Naive thymus-derived CD4-positive, alpha-beta T cell (primary cell): ENCODE data around the gene SMARCD1. TPM values are rescaled to one million over a fixed set of nuclear protein-coding genes. Genes with fewer than 3 reads are reported as not detected.

Source experiments
- ATAC-seq: fragments of 150-1000 bp; cut with Tn5 transposase; 2 replicates; pipeline ENCODE4 v1.10.0; 2021; ENCODE audit warnings: mild to moderate bottlenecking, moderate library complexity
- CTCF ChIA-PET: fragments of 350-600 bp; sonication (Branson Sonifier 250); formaldehyde crosslinking; loops from one replicate; lab custom pipeline; 2021; ENCODE audit warnings: antibody characterized with exemption; lab: Charles Lee
- POLR2A ChIA-PET: fragments of 350-600 bp; sonication (Branson Sonifier 250); formaldehyde crosslinking; loops from one replicate; lab custom pipeline; 2021; ENCODE audit warnings: antibody characterized with exemption, inconsistent platforms; lab: Charles Lee
- DNase-seq, 9 donors: peaks; one replicate each; pipeline versions ENCODE4 v3.0.0 to v3.0.0-alpha.2; 2020 to 2022; ENCODE audit warnings: mixed read lengths in 1 of 9
- H3K27ac ChIP-seq: one replicate; pipeline ENCODE4 v1.7.0; 2013; ENCODE audit warnings: mild to moderate bottlenecking, low read depth, low read length, moderate library complexity
- H3K27me3 ChIP-seq, 2 donors: one replicate each; pipeline ENCODE4 v1.7.0; 2013; ENCODE audit warnings: low read length in 2 of 2, mild to moderate bottlenecking in 2 of 2, moderate library complexity in 2 of 2; ENCODE audit not compliant: control insufficient read depth in 2 of 2, insufficient read depth in 2 of 2
- H3K36me3 ChIP-seq, 3 experiments: 1 replicate in 2 of 3; 2 replicates in 1 of 3; pipeline ENCODE4 v1.7.0; 2013; ENCODE audit warnings: low read length in 3 of 3, mild to moderate bottlenecking in 3 of 3, moderate library complexity in 1 of 3; ENCODE audit not compliant: insufficient read depth in 3 of 3, control insufficient read depth in 2 of 3
- H3K4me1 ChIP-seq, 2 donors: one replicate each; pipeline ENCODE4 v1.7.0; 2013; ENCODE audit warnings: low read length in 2 of 2, mild to moderate bottlenecking in 2 of 2, moderate library complexity in 1 of 2; ENCODE audit not compliant: control insufficient read depth in 2 of 2, insufficient read depth in 2 of 2
- H3K4me3 ChIP-seq: 2 replicates; pipeline ENCODE4 v1.7.0; 2013; ENCODE audit warnings: mild to moderate bottlenecking, low read length
- H3K9me3 ChIP-seq, 3 experiments: 1 replicate in 2 of 3; 2 replicates in 1 of 3; pipeline ENCODE4 v1.7.0; 2013; ENCODE audit warnings: low read length in 3 of 3; ENCODE audit not compliant: control insufficient read depth in 2 of 3
- H3K27ac Mint-ChIP-seq, 9 donors: one replicate each; pipeline ENCODE4 v1.8.0; 2020 to 2022; ENCODE audit warnings: mixed read lengths in 9 of 9, mild to moderate bottlenecking in 8 of 9, moderate library complexity in 5 of 9, inconsistent platforms in 2 of 9
- H3K27me3 Mint-ChIP-seq, 5 donors: one replicate each; pipeline ENCODE4 v1.8.0; 2021 to 2022; ENCODE audit warnings: mixed read lengths in 5 of 5, mild to moderate bottlenecking in 1 of 5
- H3K36me3 Mint-ChIP-seq, 5 donors: one replicate each; pipeline ENCODE4 v1.8.0; 2020 to 2022; ENCODE audit warnings: mixed read lengths in 5 of 5, mild to moderate bottlenecking in 3 of 5, inconsistent platforms in 1 of 5
- H3K4me1 Mint-ChIP-seq, 7 donors: one replicate each; pipeline ENCODE4 v1.8.0; 2020 to 2022; ENCODE audit warnings: mixed read lengths in 7 of 7, mild to moderate bottlenecking in 3 of 7, inconsistent platforms in 1 of 7
- H3K4me3 Mint-ChIP-seq, 10 donors: one replicate each; pipeline ENCODE4 v1.8.0; 2020 to 2022; ENCODE audit warnings: mild to moderate bottlenecking in 10 of 10, mixed read lengths in 10 of 10, moderate library complexity in 6 of 10, inconsistent platforms in 2 of 10
- H3K9me3 Mint-ChIP-seq, 11 donors: one replicate each; pipeline ENCODE4 v1.8.0; 2020 to 2022; ENCODE audit warnings: mixed read lengths in 11 of 11, mild to moderate bottlenecking in 4 of 11, inconsistent platforms in 1 of 11, moderate library complexity in 1 of 11
- intact Hi-C, 2 donors: fragments of 100-400 bp; cut with micrococcal nuclease; formaldehyde crosslinking; loops; one replicate each; pipeline ENCODE4 v1.15.1; 2023
- polyA plus RNA-seq, 2 donors: library from polyadenylated mRNA; unstranded; fragments of 300-500 nt; fragmentation: Illumina TruSeq; gene quantifications; one replicate each; pipeline ENCODE4 v1.2.3, GENCODE V29; 2021
- total RNA-seq, 6 experiments: library from RNA in 5 of 6; stranded (reverse) in 5 of 6; gene quantifications; 1 replicate in 5 of 6; 2 replicates in 1 of 6; pipeline ENCODE4 v1.2.3 and lab custom pipeline; 2021 to 2026

SMARCD1 gene
- 10 to 100 TPM; 65.1 to 88.5 (median 67.5) TPM for total RNA-seq
- polyA plus RNA-seq, result 10 to 100 TPM in 1 of 2 donors, 1 to 10 TPM in 1; 9.5 to 16.6 TPM
- total RNA-seq (lab: John Stamatoyannopoulos, UW), result 65.7 reads per million, percentile 77 among the genes with 10 or more reads in this experiment

DNA sequence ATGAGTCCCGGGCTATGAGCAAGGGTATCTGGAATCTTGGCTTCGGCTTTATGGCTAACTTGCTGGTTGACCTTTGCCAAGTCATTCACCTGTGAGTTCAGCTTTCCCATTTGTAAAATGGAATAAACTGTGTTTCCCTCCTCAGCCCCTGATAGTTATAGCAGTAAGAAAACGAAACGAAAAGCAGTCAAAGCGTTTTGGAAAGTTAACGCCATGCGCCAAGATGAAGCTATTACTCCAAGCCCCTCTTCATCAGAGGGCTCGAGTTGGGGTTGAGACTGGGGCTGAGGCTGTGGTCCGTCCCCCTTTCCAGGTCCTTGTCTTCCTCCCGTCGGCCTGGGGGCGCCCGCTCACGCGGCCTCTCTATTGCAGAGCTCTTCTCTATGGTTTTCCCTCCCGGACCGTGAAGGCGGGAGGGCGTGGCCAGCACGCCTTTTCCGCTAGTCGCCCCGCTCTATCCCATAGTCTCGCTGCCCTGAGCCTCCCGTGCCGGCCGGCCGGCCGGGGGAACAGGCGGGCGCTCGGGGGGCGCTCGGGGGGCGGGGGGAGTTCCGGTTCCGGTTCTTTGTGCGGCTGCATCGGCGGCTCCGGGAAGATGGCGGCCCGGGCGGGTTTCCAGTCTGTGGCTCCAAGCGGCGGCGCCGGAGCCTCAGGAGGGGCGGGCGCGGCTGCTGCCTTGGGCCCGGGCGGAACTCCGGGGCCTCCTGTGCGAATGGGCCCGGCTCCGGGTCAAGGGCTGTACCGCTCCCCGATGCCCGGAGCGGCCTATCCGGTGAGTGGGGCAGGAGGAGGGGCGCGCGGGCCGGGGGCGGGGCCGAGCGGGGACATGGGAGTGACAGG lies at the start of gene SMARCD1:
SMARCD1 (plus strand) TSS at position 568 of the 840 bp plus-strand sequence; CDS start at position 596, 28 bp downstream.
- peak within 1 kb of the TSS; percentile 87 to 98 (median 94) for H3K4me3 Mint-ChIP-seq
- Histone ChIP-seq H3K27me3 (no peaks in the 10 kb centered on the region), H3K4me1 (peaks cover 0 to 5% of the 10 kb centered on the region in 2 donors), H3K9me3 (no peaks in the 10 kb centered on the region), H3K36me3 (peaks cover 11 to 38% (median 13%) of the 10 kb centered on the region in 3 experiments), H3K4me3 (peak within 1 kb of the TSS; percentile 82), H3K27ac (peak within 1 kb of the TSS; percentile 98)
- intact Hi-C loops, result loop anchor here (1.0 to 10.0 kb wide), 12 partner anchors 10 to 1970 kb away; partner anchors contain the start of genes CERS5 (in 2 of the 2), LARP4 (in 2 of the 2), RACGAP1 (in 2 of the 2) and COX14 (in 1 of the 2)
- ChIA-PET CTCF (interaction anchor here (0.6 to 2.9 kb wide), 15 partner anchors 14 to 829 kb away, joined by 3 to 29 read pairs (median 4); partner anchors contain the start of gene COX14), POLR2A (interaction anchor here (0.6 to 5.2 kb wide), 13 partner anchors 9 to 380 kb away, joined by 3 to 53 read pairs (median 4); partner anchors contain the start of genes BCDIN3D, CERS5, COX14 and GPD1)
- peaks cover 0 to 8% (median 4%) of the 10 kb centered on the region in 5 donors for H3K36me3 Mint-ChIP-seq
- peaks cover 6 to 46% (median 40%) of the 10 kb centered on the region in 7 donors for H3K4me1 Mint-ChIP-seq
- ATAC-seq (peak; percentile 92), DNase-seq (peak; percentile 65 to 85 (median 76))
- peak within 1 kb of the TSS; percentile 93 to 99 (median 96) for H3K27ac Mint-ChIP-seq
- no peaks in the 10 kb centered on the region for H3K27me3 Mint-ChIP-seq
- no peaks in the 10 kb centered on the region for H3K9me3 Mint-ChIP-seq

DNA sequence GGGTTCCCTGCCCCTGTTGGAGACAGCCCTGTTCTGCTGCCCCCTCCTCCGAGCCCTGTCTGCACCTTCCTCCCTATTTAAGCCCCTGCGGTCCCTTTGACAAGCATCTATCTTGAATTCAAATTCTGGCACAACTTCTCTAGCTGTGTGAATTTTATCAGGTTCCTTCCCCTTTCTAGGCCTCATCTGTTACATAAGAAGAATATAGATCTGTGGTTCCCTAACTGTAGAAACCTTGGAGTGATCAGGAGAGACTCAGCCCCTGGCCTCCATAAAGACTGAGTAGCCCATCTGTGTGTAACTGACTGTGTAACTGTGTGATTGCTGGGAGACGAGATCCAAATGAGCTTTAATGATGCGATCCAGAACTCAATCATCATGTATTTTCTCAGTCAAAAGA lies 46.8 kb upstream of the SMARCD1 start:
- H3K9me3 ChIP-seq, result no peaks in the 10 kb centered on the region
- ChIA-PET POLR2A (interaction anchor here (1.2 kb wide), 1 partner anchor 16 kb away, joined by 3 read pairs; no protein-coding TSS in a partner anchor), CTCF (interaction anchor here (0.6 to 6.7 kb wide), 8 partner anchors 12 to 552 kb away, joined by 3 to 47 read pairs (median 4); no protein-coding TSS in a partner anchor)
- H3K27ac ChIP-seq, result no peak overlapping the region
- no peaks in the 10 kb centered on the region for H3K36me3 ChIP-seq
- Mint-ChIP-seq H3K4me1 (peaks cover 0 to 11% (median 0%) of the 10 kb centered on the region in 7 donors), H3K36me3 (no peaks in the 10 kb centered on the region), H3K4me3 (no peak overlapping the region), H3K27ac (peak overlapping the region in 1 of 9 donors; percentile 36), H3K9me3 (no peaks in the 10 kb centered on the region), H3K27me3 (peaks cover 12 to 30% (median 15%) of the 10 kb centered on the region in 5 donors)
- no peaks in the 10 kb centered on the region for H3K27me3 ChIP-seq
- no peak for DNase-seq
- intact Hi-C loops, result no loop called here
- ATAC-seq, result no peak
- H3K4me3 ChIP-seq, result no peak overlapping the region
- no peaks in the 10 kb centered on the region for H3K4me1 ChIP-seq

DNA sequence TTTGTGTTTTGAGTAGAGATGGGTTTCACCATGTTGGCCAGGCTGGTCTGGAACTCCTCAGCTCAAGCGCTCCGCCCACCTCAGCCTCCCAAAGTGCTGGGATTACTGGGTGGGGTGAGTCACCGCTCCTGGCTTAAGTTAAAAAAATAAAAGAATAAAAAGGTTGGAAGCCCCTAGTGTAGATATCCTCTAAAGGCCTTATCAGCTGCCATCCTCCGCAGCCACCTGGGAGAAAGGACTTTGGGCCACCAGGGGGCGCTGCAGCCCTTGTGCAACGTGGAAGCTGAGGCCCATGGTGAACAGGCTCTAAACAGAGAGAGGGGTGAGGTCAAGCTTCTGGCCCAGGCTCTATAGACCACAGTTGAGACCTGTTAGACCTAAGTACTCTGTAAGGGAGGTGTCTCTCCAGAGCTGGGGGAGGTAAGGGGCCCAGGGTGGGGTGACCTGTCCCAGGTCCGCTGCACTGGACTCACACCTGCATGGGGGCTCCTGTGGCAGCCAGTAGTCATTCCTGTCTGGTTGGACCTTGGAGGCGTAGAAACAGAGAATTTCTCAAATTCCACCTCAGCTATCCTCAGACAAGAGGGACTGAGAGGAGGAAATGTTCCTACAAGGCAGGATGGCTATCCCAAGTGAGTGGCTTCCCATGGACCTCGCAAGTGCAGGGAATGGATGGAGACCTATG lies 45.8 kb upstream of the SMARCD1 start:
- POLR2A ChIA-PET, result interaction anchor here (1.2 kb wide), 1 partner anchor 15 kb away, joined by 3 read pairs; no protein-coding TSS in a partner anchor
- no peaks in the 10 kb centered on the region for H3K27me3 ChIP-seq
- intact Hi-C loops, result loop anchor here (1.0 kb wide), 3 partner anchors 17 to 36 kb away; no protein-coding TSS in a partner anchor
- CTCF ChIA-PET, result interaction anchor here (0.6 to 6.7 kb wide), 11 partner anchors 9 to 553 kb away, joined by 3 to 47 read pairs (median 4); no protein-coding TSS in a partner anchor
- Mint-ChIP-seq H3K27ac (peak overlapping the region in 1 of 9 donors; percentile 68), H3K36me3 (no peaks in the 10 kb centered on the region), H3K4me1 (peaks cover 0 to 15% (median 0%) of the 10 kb centered on the region in 7 donors), H3K9me3 (no peaks in the 10 kb centered on the region), H3K4me3 (no peak overlapping the region), H3K27me3 (peaks cover 7 to 23% (median 14%) of the 10 kb centered on the region in 5 donors)
- no peak overlapping the region for H3K4me3 ChIP-seq
- H3K36me3 ChIP-seq, result no peaks in the 10 kb centered on the region
- ATAC-seq (peak; percentile 87), DNase-seq (peak; percentile 54 to 92 (median 74))
- no peaks in the 10 kb centered on the region for H3K4me1 ChIP-seq
- no peaks in the 10 kb centered on the region for H3K9me3 ChIP-seq
- H3K27ac ChIP-seq, result no peak overlapping the region

DNA sequence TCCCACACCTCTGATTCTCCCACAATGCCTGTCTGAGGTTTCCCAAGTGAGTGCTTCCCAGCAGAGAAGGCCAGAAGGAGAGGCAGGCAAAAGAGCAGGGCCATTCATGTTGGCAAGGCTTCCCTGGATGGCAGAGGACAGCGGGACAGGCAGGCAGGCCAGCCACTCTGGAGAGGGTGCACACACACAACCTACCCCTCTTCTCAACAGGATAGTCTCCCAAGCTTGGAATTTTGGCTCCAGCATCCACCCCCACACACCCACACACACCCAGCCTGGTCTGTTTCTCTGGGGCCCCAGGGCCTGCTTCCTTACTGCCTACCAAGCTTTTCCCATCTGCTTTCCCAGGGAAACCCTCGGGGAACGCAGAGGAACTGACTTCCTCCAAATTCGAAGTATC lies 44.5 kb upstream of the SMARCD1 start:
- DNase-seq, result no peak
- Histone ChIP-seq H3K4me1 (no peaks in the 10 kb centered on the region), H3K27me3 (no peaks in the 10 kb centered on the region), H3K27ac (no peak overlapping the region), H3K4me3 (no peak overlapping the region), H3K9me3 (no peaks in the 10 kb centered on the region), H3K36me3 (no peaks in the 10 kb centered on the region)
- CTCF ChIA-PET, result interaction anchor here (0.7 to 6.7 kb wide), 3 partner anchors 14 to 1498 kb away, joined by 3 to 47 read pairs (median 19); no protein-coding TSS in a partner anchor
- H3K27me3 Mint-ChIP-seq, result peaks cover 0 to 14% (median 8%) of the 10 kb centered on the region in 5 donors
- peaks cover 0 to 15% (median 0%) of the 10 kb centered on the region in 7 donors for H3K4me1 Mint-ChIP-seq
- H3K27ac Mint-ChIP-seq, result no peak overlapping the region
- H3K9me3 Mint-ChIP-seq, result no peaks in the 10 kb centered on the region
- no peak overlapping the region for H3K4me3 Mint-ChIP-seq
- POLR2A ChIA-PET, result no interaction called here
- ATAC-seq, result no peak
- intact Hi-C loops, result no loop called here
- no peaks in the 10 kb centered on the region for H3K36me3 Mint-ChIP-seq

DNA sequence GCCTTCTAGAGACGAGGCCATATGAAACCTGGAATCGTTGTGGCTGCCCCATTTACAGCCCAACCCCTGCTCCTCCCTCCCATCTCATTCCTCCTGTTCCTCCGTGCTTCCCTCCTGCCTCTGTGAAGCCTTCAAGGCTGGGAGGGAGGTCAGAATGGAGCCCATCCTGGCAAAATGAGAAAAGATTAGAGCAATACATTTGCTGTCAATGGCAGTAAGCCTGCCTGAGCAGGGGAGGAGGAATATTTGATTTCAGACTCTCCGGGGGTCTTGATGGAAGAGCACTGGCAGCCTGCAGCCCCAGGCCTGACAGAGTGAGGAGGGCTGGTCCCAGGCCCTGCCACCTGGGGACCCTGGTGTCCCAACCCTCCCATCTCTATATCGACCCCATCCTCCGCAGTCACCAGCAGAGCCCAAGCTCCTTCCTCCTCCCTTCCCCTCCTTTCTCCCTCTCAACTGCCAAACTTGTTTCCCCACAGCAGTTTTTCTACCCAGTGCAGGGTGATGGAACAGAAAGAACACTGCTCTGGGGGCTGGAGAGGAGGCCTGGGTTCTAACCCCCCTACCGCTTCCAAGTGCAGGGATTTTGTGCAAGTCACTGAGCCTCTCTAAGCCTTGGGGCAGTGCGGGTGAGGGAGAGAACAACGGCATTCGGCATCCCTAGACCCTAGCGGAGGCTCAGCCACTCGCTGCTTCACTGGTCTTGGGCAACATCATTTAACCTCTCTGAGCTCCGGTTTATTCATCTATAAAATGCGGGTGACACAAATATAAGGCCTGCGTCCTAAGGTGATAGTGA lies 43.9 kb upstream of the SMARCD1 start:
- Histone ChIP-seq H3K27ac (no peak overlapping the region), H3K27me3 (no peaks in the 10 kb centered on the region), H3K36me3 (no peaks in the 10 kb centered on the region), H3K4me1 (no peaks in the 10 kb centered on the region), H3K4me3 (no peak overlapping the region), H3K9me3 (no peaks in the 10 kb centered on the region)
- H3K4me3 Mint-ChIP-seq, result no peak overlapping the region
- intact Hi-C loops, result no loop called here
- DNase-seq (no peak), ATAC-seq (no peak)
- H3K9me3 Mint-ChIP-seq, result no peaks in the 10 kb centered on the region
- H3K4me1 Mint-ChIP-seq, result peaks cover 0 to 15% (median 0%) of the 10 kb centered on the region in 7 donors
- H3K27me3 Mint-ChIP-seq, result peaks cover 0 to 10% (median 4%) of the 10 kb centered on the region in 5 donors
- ChIA-PET POLR2A (no interaction called here), CTCF (interaction anchor here (4.5 to 6.7 kb wide), 2 partner anchors 14 to 27 kb away, joined by 19 to 47 read pairs; no protein-coding TSS in a partner anchor)
- H3K36me3 Mint-ChIP-seq, result no peaks in the 10 kb centered on the region
- H3K27ac Mint-ChIP-seq, result peak overlapping the region in 1 of 9 donors; percentile 6
